CD4-positive, alpha-beta T cell (primary cell): ENCODE results near the gene NOL4. TPM values are rescaled to one million over a fixed set of nuclear protein-coding genes. Genes with fewer than 3 reads are reported as not detected.

Source experiments
- ATAC-seq: fragments of 200-7000 bp; cut with Tn5 transposase; one replicate; pipeline ENCODE4 v1.10.0; 2022; ENCODE audit warnings: mild to moderate bottlenecking; ENCODE audit not compliant: poor library complexity
- CTCF ChIA-PET: fragments of 350-600 bp; sonication (Branson Sonifier 250); formaldehyde crosslinking; loops from one replicate; lab custom pipeline; 2021; ENCODE audit warnings: antibody characterized with exemption, inconsistent platforms; lab: Charles Lee
- POLR2A ChIA-PET: fragments of 350-600 bp; sonication (Branson Sonifier 250); formaldehyde crosslinking; loops from one replicate; lab custom pipeline; 2021; ENCODE audit warnings: antibody characterized with exemption, inconsistent platforms; lab: Charles Lee
- DNase-seq, 14 experiments: peaks; one replicate each; pipeline ENCODE4 v3.0.0-alpha.2; 2013 to 2020; ENCODE audit warnings: mixed read lengths in 2 of 14
- H3K27ac ChIP-seq, 2 donors: one replicate each; pipeline versions ENCODE4 v1.5.1 to v1.7.0; 2013; ENCODE audit warnings: low read length in 2 of 2, low read depth in 1 of 2, mild to moderate bottlenecking in 1 of 2
- H3K27me3 ChIP-seq, 2 experiments: 1 replicate in 1 of 2; 2 replicates in 1 of 2; pipeline versions ENCODE4 v1.6.1 to v1.7.0; 2013; ENCODE audit warnings: low read length in 2 of 2, control low read depth in 1 of 2, mild to moderate bottlenecking in 1 of 2, moderate library complexity in 1 of 2; ENCODE audit not compliant: insufficient read depth in 2 of 2, control insufficient read depth in 1 of 2
- H3K36me3 ChIP-seq: one replicate; pipeline ENCODE4 v1.6.1; 2013; ENCODE audit warnings: low read length, control low read depth; ENCODE audit not compliant: insufficient read depth
- H3K4me1 ChIP-seq: one replicate; pipeline ENCODE4 v1.6.1; 2013; ENCODE audit warnings: low read length, control low read depth; ENCODE audit not compliant: insufficient read depth
- H3K4me3 ChIP-seq: one replicate; pipeline ENCODE4 v1.5.1; 2013; ENCODE audit warnings: mild to moderate bottlenecking, low read length, moderate library complexity
- H3K9me3 ChIP-seq, 2 experiments: 1 replicate in 1 of 2; 2 replicates in 1 of 2; pipeline versions ENCODE4 v1.6.1 to v1.7.0; 2013; ENCODE audit warnings: low read length in 2 of 2, mild to moderate bottlenecking in 2 of 2, control low read depth in 1 of 2, moderate library complexity in 1 of 2; ENCODE audit not compliant: control insufficient read depth in 1 of 2, insufficient read depth in 1 of 2
- H3K27ac Mint-ChIP-seq: one replicate; pipeline ENCODE4 v1.8.0; 2020; ENCODE audit warnings: mixed read lengths
- H3K27me3 Mint-ChIP-seq: one replicate; pipeline ENCODE4 v1.8.0; 2021; ENCODE audit warnings: mixed read lengths
- H3K36me3 Mint-ChIP-seq: one replicate; pipeline ENCODE4 v1.8.0; 2021; ENCODE audit warnings: low read depth, mixed read lengths
- H3K4me1 Mint-ChIP-seq: one replicate; pipeline ENCODE4 v1.8.0; 2021; ENCODE audit warnings: low read depth, mixed read lengths
- H3K4me3 Mint-ChIP-seq: one replicate; pipeline ENCODE4 v1.8.0; 2020; ENCODE audit warnings: mild to moderate bottlenecking, mixed read lengths
- H3K9me3 Mint-ChIP-seq: one replicate; pipeline ENCODE4 v1.8.0; 2020; ENCODE audit warnings: mixed read lengths
- CTCF ChIP-seq: fragments of 200-600 bp; IDR thresholded peaks from one replicate; pipeline ENCODE4 v1.8.0; 2022; ENCODE audit warnings: antibody characterized with exemption, mild to moderate bottlenecking
- intact Hi-C, 2 experiments: fragments of 100-400 bp; cut with DNase I in 1 of 2; cut with micrococcal nuclease in 1 of 2; formaldehyde crosslinking; loops; one replicate each; pipeline versions ENCODE4 v1.15.1 to v1.9.0; 2023 to 2025; cut with DNase I, micrococcal nuclease
- total RNA-seq, 174 experiments: library from RNA in 2 of 174; stranded (reverse) in 2 of 174; gene quantifications; one replicate each; pipeline ENCODE4 v1.2.3 and lab custom pipeline; 2021 to 2026

NOL4 gene
- total RNA-seq, 2 experiments from 2014 or later: not detected

- no peak overlapping the region for H3K27ac ChIP-seq
- no peaks in the 10 kb centered on the region for H3K27me3 ChIP-seq
These were observed 33.5 kb upstream of the NOL4 start for GRCh38 chr18:34258176-34258575.

GRCh38 chr18:34251919-34252318, 27.2 kb upstream of the NOL4 start:
- POLR2A ChIA-PET: no interaction called here
- Histone ChIP-seq H3K4me3 (no peak overlapping the region), H3K4me1 (no peaks in the 10 kb centered on the region), H3K9me3 (peaks cover 0 to 9% of the 10 kb centered on the region in 2 experiments), H3K27me3 (no peaks in the 10 kb centered on the region), H3K27ac (no peak overlapping the region), H3K36me3 (no peaks in the 10 kb centered on the region)
- intact Hi-C loops: no loop called here
- no peaks in the 10 kb centered on the region for H3K27me3 Mint-ChIP-seq
- H3K27ac Mint-ChIP-seq: no peak overlapping the region
- H3K36me3 Mint-ChIP-seq: no peaks in the 10 kb centered on the region
- H3K4me3 Mint-ChIP-seq: no peak overlapping the region
- ATAC-seq (no peak), DNase-seq (no peak)
- H3K4me1 Mint-ChIP-seq: no peaks in the 10 kb centered on the region
- TF ChIP-seq CTCF: no peak
- peaks cover 7% of the 10 kb centered on the region for H3K9me3 Mint-ChIP-seq
- CTCF ChIA-PET: no interaction called here

More at GRCh38 chr18:34258176-34258575, 33.5 kb upstream of the NOL4 start:
- no peaks in the 10 kb centered on the region for H3K27me3 Mint-ChIP-seq
- no peak for DNase-seq
- no peaks in the 10 kb centered on the region for H3K4me1 Mint-ChIP-seq
- no peak for ATAC-seq
- no peaks in the 10 kb centered on the region for H3K36me3 ChIP-seq
- no peak for TF ChIP-seq CTCF
- H3K4me1 ChIP-seq: no peaks in the 10 kb centered on the region
- no peak overlapping the region for H3K4me3 Mint-ChIP-seq
- ChIA-PET CTCF (no interaction called here), POLR2A (no interaction called here)
- H3K27ac Mint-ChIP-seq: no peak overlapping the region
- intact Hi-C loops: no loop called here
- no peaks in the 10 kb centered on the region for H3K36me3 Mint-ChIP-seq
- H3K9me3 Mint-ChIP-seq: peaks cover 7% of the 10 kb centered on the region
- no peak overlapping the region for H3K4me3 ChIP-seq
- peaks cover 0 to 5% of the 10 kb centered on the region in 2 experiments for H3K9me3 ChIP-seq

- Mint-ChIP-seq H3K4me3 (no peak overlapping the region), H3K27ac (no peak overlapping the region), H3K36me3 (no peaks in the 10 kb centered on the region), H3K4me1 (no peaks in the 10 kb centered on the region), H3K27me3 (no peaks in the 10 kb centered on the region), H3K9me3 (peaks cover 10% of the 10 kb centered on the region)
- no peak for ATAC-seq
- DNase-seq: no peak
- Histone ChIP-seq H3K27me3 (no peaks in the 10 kb centered on the region), H3K4me1 (no peaks in the 10 kb centered on the region), H3K4me3 (no peak overlapping the region), H3K36me3 (no peaks in the 10 kb centered on the region), H3K27ac (no peak overlapping the region), H3K9me3 (peaks cover 0 to 4% of the 10 kb centered on the region in 2 experiments)
- intact Hi-C loops: no loop called here
- no peak for TF ChIP-seq CTCF
- POLR2A ChIA-PET: no interaction called here
- CTCF ChIA-PET: no interaction called here
These were observed 24.0 kb upstream of the NOL4 start for GRCh38 chr18:34248727-34249126.
